GM15510 (cell line): ENCODE data around the gene SEMA4F.

ENCODE experiments used
- POLR2A ChIP-seq: IDR thresholded peaks from 3 replicates; pipeline ENCODE4 v1.6.1; 2011; ENCODE audit warnings: borderline replicate concordance; ENCODE audit not compliant: insufficient read length; ENCODE audit errors: extremely low read depth

SEMA4F gene

GRCh38 chr2:74719066-74719465 lies 65.0 kb downstream of the SEMA4F start:
- TF ChIP-seq POLR2A: no peak

GRCh38 chr2:74721316-74721715 lies 67.3 kb downstream of the SEMA4F start:
- TF ChIP-seq POLR2A: no peak

- TF ChIP-seq POLR2A: no peak
These were observed 70.4 kb downstream of the SEMA4F start for GRCh38 chr2:74724496-74724895.

GRCh38 chr2:74725287-74725686 lies 71.2 kb downstream of the SEMA4F start:
- TF ChIP-seq POLR2A: no peak

- TF ChIP-seq POLR2A: no peak
These were observed 74.8 kb downstream of the SEMA4F start for GRCh38 chr2:74728842-74729241.

GRCh38 chr2:74730530-74730929 lies 76.5 kb downstream of the SEMA4F start:
- TF ChIP-seq POLR2A: no peak
